Measurements from ENCODE around the gene LBHD1.
"Not testable (repeated sequence)": the region's sequence is repeated elsewhere in the genome, so short reads cannot be mapped to it uniquely, and the experiment has no call there.

The LBHD1 gene

GRCh38 chr11:62621027-62621566 lies 51.0 kb downstream of the LBHD1 start:
- DNase-seq (ENCODE audit: low read depth, low spot score) = no peak

DNA sequence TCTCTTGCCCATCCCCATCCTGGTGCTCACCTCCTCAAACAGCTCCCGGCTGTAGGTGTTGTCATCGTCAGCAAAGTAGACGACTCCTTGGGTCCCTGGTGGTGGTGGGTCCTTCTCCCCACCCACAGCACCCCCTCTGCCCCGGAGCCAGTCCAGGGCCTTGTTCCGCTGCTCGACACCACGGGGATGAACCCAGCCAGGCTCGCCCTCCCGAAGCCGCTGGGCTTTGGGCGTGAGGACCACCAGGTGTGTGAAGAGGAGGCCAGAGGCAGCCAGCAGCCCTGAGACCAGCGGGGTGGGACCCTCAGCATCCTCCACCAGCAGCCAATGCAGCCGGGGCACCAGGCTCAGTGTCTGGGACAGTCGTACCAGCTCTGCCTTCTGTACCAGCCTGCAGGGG lies 55.1 kb downstream of the LBHD1 start:
- not testable (repeated sequence) for DNase-seq (ENCODE audit: low read depth, low spot score)

GRCh38 chr11:62615521-62615920 lies 56.5 kb downstream of the LBHD1 start:
- DNase-seq (ENCODE audit: low read depth, low spot score) = no peak

DNA sequence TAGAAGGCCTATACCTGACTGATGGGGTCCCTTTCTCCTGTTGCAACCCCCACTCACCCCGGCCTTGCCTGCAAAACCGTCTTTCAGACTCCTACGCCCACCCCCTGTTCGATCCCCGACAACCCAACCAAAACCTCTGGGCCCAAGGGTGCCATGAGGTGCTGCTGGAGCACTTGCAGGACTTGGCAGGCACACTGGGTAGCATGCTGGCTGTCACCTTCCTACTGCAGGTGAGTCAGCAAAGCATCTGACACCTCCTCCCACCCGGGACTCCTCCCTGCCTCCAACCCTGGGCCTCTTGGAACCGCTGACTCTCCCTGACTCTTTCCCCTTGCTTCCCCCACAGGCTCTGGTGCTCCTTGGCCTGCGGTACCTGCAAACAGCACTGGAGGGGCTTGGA lies 57.8 kb downstream of the LBHD1 start:
- DNase-seq (ENCODE audit: low read depth, low spot score) = no peak

DNA sequence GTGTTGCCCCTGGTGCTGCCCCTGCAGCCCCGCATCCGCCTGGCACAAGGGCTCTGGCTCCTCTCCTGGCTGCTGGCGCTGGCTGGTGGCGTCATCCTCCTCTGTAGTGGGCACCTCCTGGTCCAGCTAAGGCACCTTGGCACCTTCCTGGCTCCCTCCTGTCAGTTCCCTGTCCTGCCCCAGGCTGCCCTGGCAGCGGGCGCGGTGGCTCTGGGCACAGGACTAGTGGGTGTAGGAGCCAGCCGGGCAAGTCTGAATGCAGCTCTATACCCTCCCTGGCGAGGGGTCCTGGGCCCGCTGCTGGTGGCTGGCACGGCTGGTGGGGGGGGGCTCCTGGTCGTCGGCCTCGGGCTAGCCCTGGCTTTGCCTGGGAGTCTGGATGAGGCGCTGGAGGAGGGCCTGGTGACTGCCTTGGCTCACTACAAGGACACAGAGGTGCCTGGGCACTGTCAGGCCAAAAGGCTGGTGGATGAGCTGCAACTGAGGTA lies 58.7 kb downstream of the LBHD1 start:
- DNase-seq (ENCODE audit: low read depth, low spot score) = no peak

Data from brain pericyte (primary cell).